ENCODE data around the gene CD63.

DNA sequence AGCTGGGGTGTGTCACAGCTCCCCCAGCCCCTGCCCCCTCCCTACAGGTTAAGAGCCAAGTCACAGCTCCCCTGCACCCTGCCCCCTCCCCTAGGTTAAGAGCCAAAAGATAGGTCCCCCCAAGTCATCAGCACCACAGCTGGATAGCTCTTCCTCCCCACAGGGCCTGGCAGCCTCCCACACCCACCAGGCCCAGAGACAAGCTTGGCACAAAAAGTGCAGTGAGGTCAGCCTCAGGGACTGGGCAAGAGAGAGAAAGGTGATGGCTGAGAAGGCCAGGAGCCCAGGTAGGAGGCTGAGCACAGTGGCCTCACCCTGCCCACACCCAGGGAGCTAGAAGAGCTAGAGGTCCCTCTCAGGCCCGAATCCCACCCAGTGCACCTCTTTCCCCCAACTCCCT, 29.8 kb downstream of the CD63 start:
- TF ChIP-seq CTCF (IDR thresholded peaks at IDR 0.05; ENCODE audit: low read length), result no peak
- TF ChIP-seq EZH2phosphoT487 (IDR thresholded peaks at IDR 0.05; ENCODE audit: low read length), result no peak

All from MM.1S (cell line).